HG03432 (cell line): ENCODE data around the gene STUM.

Experiments used
- ATAC-seq: cut with Tn5 transposase; IDR thresholded peaks from one replicate; pipeline ENCODE4 v1.9.1; 2021; ENCODE audit warnings: mild to moderate bottlenecking, moderate library complexity; ENCODE audit not compliant: unreplicated experiment

The STUM gene

GRCh38 chr1:226532553-226532952 lies 16.0 kb upstream of the STUM start:
- ATAC-seq, result no peak

- no peak for ATAC-seq
Observed at GRCh38 chr1:226533220-226533619, 15.3 kb upstream of the STUM start.

- ATAC-seq, result no peak
Observed at GRCh38 chr1:226534098-226534497, 14.5 kb upstream of the STUM start.

GRCh38 chr1:226534645-226535044 lies 13.9 kb upstream of the STUM start:
- ATAC-seq, result no peak

- no peak for ATAC-seq
Observed at GRCh38 chr1:226535666-226536065, 12.9 kb upstream of the STUM start.

- no peak for ATAC-seq
Observed at GRCh38 chr1:226541231-226541630, 7.3 kb upstream of the STUM start.

- no peak for ATAC-seq
Observed at GRCh38 chr1:226541631-226542622, 6.6 kb upstream of the STUM start.

- ATAC-seq, result no peak
Observed at GRCh38 chr1:226542623-226543103, 5.9 kb upstream of the STUM start.

- ATAC-seq, result no peak
Observed at GRCh38 chr1:226545836-226546596, 2.5 kb upstream of the STUM start.

GRCh38 chr1:226546926-226547325 lies 1.6 kb upstream of the STUM start:
- no peak for ATAC-seq

GRCh38 chr1:226547754-226548191 lies 791 bp upstream of the STUM start:
- peak; percentile 79 for ATAC-seq

GRCh38 chr1:226549094-226549936 lies 751 bp downstream of the STUM start:
- ATAC-seq, result no peak

- no peak for ATAC-seq
Observed at GRCh38 chr1:226549937-226550671, 1.5 kb downstream of the STUM start.

- no peak for ATAC-seq
Observed at GRCh38 chr1:226550672-226551041, 2.1 kb downstream of the STUM start.

- ATAC-seq, result no peak
Observed at GRCh38 chr1:226551299-226551698, 2.7 kb downstream of the STUM start.

- no peak for ATAC-seq
Observed at GRCh38 chr1:226552061-226552460, 3.5 kb downstream of the STUM start.

- no peak for ATAC-seq
Observed at GRCh38 chr1:226553266-226553923, 4.8 kb downstream of the STUM start.

- no peak for ATAC-seq
Observed at GRCh38 chr1:226553924-226554282, 5.3 kb downstream of the STUM start.

- no peak for ATAC-seq
Observed at GRCh38 chr1:226555092-226555491, 6.5 kb downstream of the STUM start.

- ATAC-seq, result no peak
Observed at GRCh38 chr1:226557424-226557823, 8.9 kb downstream of the STUM start.
